Ovary (tissue), 3 donors: Measurements from ENCODE around the gene ALDH9A1.

Experiments used
- POLR2A ChIP-seq: fragments of 450-650 bp; IDR thresholded peaks from one replicate; pipeline ENCODE4 v1.6.1; 2017; ENCODE audit warnings: antibody characterized with exemption, mild to moderate bottlenecking, moderate library complexity
- TF ChIP-seq, protein P1 (sequence below), 3 donors: fragments of 450-650 bp in 2 of 3; fragments of 200-600 bp in 1 of 3; IDR thresholded peaks; one replicate each; pipeline versions ENCODE4 v1.5.1 to v1.8.0; 2016 to 2022; ENCODE audit warnings: antibody characterized with exemption in 3 of 3, mild to moderate bottlenecking in 1 of 3
- donor health status: DM: no; HTN: no; CAD: no.

DNA sequence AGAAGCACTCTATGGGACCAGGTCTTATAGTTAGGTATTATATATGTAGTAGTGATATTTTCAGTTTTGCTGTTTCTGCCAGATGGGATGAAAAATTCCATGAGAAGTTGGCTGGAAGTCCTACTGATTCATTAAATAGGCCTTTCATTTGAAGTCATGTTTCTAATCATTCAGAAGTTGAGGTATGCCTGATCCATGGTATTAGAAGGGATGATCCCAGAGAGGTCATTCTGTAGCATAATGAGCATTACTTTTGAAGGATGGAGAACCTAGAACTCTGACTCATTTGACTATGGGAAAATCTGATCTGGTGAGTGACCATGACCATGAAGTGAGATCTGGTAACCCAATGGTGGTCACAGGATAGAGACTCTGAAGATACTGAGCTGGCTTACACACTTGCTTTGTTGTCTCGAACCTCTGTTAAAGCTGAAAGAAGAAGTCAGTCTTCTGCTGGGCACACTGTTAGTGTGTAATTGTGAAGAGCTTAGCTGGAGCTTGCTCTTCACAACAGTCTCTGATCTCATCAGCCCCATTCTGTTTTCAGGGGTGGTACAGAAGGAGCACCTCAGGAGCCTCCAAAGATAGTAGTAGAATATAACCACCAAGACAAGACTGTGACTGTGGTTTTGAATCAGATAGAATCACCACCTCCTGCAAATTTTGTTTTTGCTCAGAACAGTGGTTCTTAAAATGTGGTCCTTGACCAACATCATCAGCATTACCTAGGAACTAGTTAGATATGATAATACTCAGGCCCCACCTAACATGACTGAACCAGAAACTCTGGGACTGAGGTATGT is 58.3 kb downstream of the ALDH9A1 start:
- TF ChIP-seq, protein P1, sequence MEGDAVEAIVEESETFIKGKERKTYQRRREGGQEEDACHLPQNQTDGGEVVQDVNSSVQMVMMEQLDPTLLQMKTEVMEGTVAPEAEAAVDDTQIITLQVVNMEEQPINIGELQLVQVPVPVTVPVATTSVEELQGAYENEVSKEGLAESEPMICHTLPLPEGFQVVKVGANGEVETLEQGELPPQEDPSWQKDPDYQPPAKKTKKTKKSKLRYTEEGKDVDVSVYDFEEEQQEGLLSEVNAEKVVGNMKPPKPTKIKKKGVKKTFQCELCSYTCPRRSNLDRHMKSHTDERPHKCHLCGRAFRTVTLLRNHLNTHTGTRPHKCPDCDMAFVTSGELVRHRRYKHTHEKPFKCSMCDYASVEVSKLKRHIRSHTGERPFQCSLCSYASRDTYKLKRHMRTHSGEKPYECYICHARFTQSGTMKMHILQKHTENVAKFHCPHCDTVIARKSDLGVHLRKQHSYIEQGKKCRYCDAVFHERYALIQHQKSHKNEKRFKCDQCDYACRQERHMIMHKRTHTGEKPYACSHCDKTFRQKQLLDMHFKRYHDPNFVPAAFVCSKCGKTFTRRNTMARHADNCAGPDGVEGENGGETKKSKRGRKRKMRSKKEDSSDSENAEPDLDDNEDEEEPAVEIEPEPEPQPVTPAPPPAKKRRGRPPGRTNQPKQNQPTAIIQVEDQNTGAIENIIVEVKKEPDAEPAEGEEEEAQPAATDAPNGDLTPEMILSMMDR (IDR thresholded peaks at IDR 0.05): no peak
- no peak for TF ChIP-seq POLR2A
